Fibroblast of lung (primary cell): ENCODE data around the gene ICA1.

Experiments used
- CTCF ChIP-seq, 2 donors: IDR thresholded peaks in 1 of 2; conservative IDR thresholded peaks in 1 of 2; 1 replicate in 1 of 2; 2 replicates in 1 of 2; pipeline ENCODE4 v1.5.1; 2011 to 2012; ENCODE audit warnings: low read length in 2 of 2, control low read depth in 1 of 2, inconsistent platforms in 1 of 2, low read depth in 1 of 2, mild to moderate bottlenecking in 1 of 2
- EZH2 ChIP-seq: IDR thresholded peaks from 2 replicates; pipeline ENCODE4 v1.5.1; 2012; ENCODE audit warnings: low read length, control low read depth, mild to moderate bottlenecking; ENCODE audit errors: missing control alignments

DNA sequence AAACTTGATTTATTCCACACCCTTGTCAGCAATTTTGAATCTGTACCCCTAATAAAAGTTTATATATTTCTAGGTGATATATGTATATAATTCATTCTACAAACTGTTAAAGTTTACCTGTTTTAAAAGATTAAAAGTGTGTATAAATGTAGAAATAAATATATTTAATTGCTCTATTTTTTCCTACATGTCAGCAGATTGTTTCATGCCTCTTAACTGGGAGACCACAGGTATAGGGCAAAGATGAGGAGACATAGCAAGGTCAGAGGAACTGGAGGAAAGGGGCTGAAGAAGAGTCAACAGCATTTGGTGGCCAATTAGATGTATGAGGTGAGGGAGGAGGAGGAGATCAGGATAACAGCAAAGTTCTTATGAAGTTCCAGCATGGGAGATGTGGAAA lies 183.5 kb downstream of the ICA1 start:
- TF ChIP-seq CTCF (conservative IDR thresholded peaks at IDR 0.05 in 1 of 2, IDR thresholded peaks at IDR 0.05 in 1 of 2; ENCODE audit: low read depth in 1 of 2, low read length in 2 of 2) = no peak
- TF ChIP-seq EZH2 = no peak
